Panc1 (cell line): ENCODE measurements around the gene ADCY4. TPM values are rescaled to one million over a fixed set of nuclear protein-coding genes. Genes with fewer than 3 reads are reported as not detected.

Source experiments
- ATAC-seq: fragments of 200-7000 bp; cut with Tn5 transposase; 2 replicates; pipeline ENCODE4 v1.9.1; 2020; ENCODE audit warnings: mild to moderate bottlenecking, moderate library complexity
- BruUV-seq: library from RNA; stranded (reverse); fragments of 400-500 nt; replicated peaks from 2 replicates; lab custom pipeline; 2021; lab: Mats Ljungman, UMichigan
- CTCF ChIA-PET: fragments of 300-600 bp; sonication (Branson Sonifier 250); formaldehyde crosslinking; loops from one replicate; lab custom pipeline; 2022; ENCODE audit warnings: antibody characterized with exemption; lab: Charles Lee
- POLR2A ChIA-PET: fragments of 300-600 bp; sonication (Branson Sonifier 250); formaldehyde crosslinking; loops from one replicate; lab custom pipeline; 2022; ENCODE audit warnings: antibody characterized with exemption; lab: Charles Lee
- DNase-seq: peaks from one replicate; pipeline ENCODE4 v3.0.0-alpha.2; 2010; ENCODE audit warnings: low read depth, low spot score
- H3K27ac ChIP-seq: 2 replicates; pipeline ENCODE4 v1.5.1; 2011; ENCODE audit warnings: mild to moderate bottlenecking, low read length, inconsistent platforms
- H3K27me3 ChIP-seq: fragments of 200-500 bp; sonication (Bioruptor generic); 2 replicates; pipeline ENCODE4 v1.6.0; 2014; ENCODE audit warnings: low read length, inconsistent platforms; ENCODE audit not compliant: control insufficient read depth, insufficient read depth
- H3K36me3 ChIP-seq: fragments of 200-500 bp; sonication (Bioruptor generic); 2 replicates; pipeline ENCODE4 v1.5.1; 2014; ENCODE audit warnings: inconsistent platforms, mild to moderate bottlenecking, low read length, moderate library complexity; ENCODE audit not compliant: control insufficient read depth, insufficient read depth
- H3K4me1 ChIP-seq: 2 replicates; pipeline ENCODE4 v1.5.1; 2011; ENCODE audit warnings: inconsistent platforms, mild to moderate bottlenecking, low read length, moderate library complexity; ENCODE audit not compliant: control insufficient read depth, insufficient read depth
- H3K4me3 ChIP-seq, 2 experiments: 2 replicates each; pipeline ENCODE4 v1.5.1; 2011 to 2012; ENCODE audit warnings: low read depth in 2 of 2, low read length in 2 of 2, mild to moderate bottlenecking in 2 of 2, inconsistent platforms in 1 of 2, moderate library complexity in 1 of 2
- H3K9me3 ChIP-seq: fragments of 200-500 bp; sonication (Bioruptor generic); 2 replicates; pipeline ENCODE4 v1.5.1; 2014; ENCODE audit warnings: low read depth, mild to moderate bottlenecking, inconsistent platforms, low read length, moderate library complexity; ENCODE audit not compliant: control insufficient read depth, insufficient read depth
- CTCF ChIP-seq: fragments of 450-650 bp; IDR thresholded peaks from 2 replicates; pipeline ENCODE4 v1.5.1; 2017; ENCODE audit warnings: mild to moderate bottlenecking
- POLR2AphosphoS5 ChIP-seq: IDR thresholded peaks from 2 replicates; pipeline ENCODE4 v1.6.1; 2012; ENCODE audit warnings: mild to moderate bottlenecking, low read depth, low read length, moderate library complexity
- REST ChIP-seq, 2 experiments: IDR thresholded peaks; 2 replicates each; pipeline ENCODE4 v1.6.1; 2011 to 2012; ENCODE audit warnings: low read depth in 2 of 2, control low read depth in 1 of 2, low read length in 1 of 2, mild to moderate bottlenecking in 1 of 2, moderate library complexity in 1 of 2; ENCODE audit not compliant: insufficient read depth in 1 of 2
- SIN3A ChIP-seq: IDR thresholded peaks from 2 replicates; pipeline ENCODE4 v1.6.1; 2012; ENCODE audit warnings: low read depth, mild to moderate bottlenecking, low read length, moderate library complexity, borderline replicate concordance; ENCODE audit not compliant: insufficient read depth
- TCF7L2 ChIP-seq: IDR thresholded peaks from 2 replicates; pipeline ENCODE4 v1.6.1; 2011; ENCODE audit warnings: mild to moderate bottlenecking, low read depth, low read length, inconsistent platforms
- in situ Hi-C: cut with HindIII; loops from 2 replicates; pipeline ENCODE4 v1.10.0; 2016; ENCODE audit warnings: low sequenced_read_pairs, low pct_unique_long_range_greater_than_20kb
- intact Hi-C: fragments of 100-400 bp; cut with micrococcal nuclease; formaldehyde crosslinking; loops from one replicate; pipeline ENCODE4 v1.10.0; 2022; ENCODE audit not compliant: unreplicated experiment
- total RNA-seq: library from RNA; stranded (reverse); gene quantifications from one replicate; pipeline ENCODE4 v1.2.1, GENCODE V29; 2021; ENCODE audit not compliant: unreplicated experiment

Gene ADCY4
- total RNA-seq, 1 experiment from 2014 or later, result 0.21 TPM

- no TSS peak for BruUV-seq
- in situ Hi-C loops (no loop called here), intact Hi-C loops (loop anchor here (1.0 kb wide), 1 partner anchor 54 kb away; no protein-coding TSS in a partner anchor)
- CTCF ChIA-PET, result interaction anchor here (0.5 to 1.9 kb wide), 4 partner anchors 31 to 1344 kb away, joined by 3 to 8 read pairs (median 4); partner anchors contain the start of gene TINF2
- TF ChIP-seq CTCF (peak; percentile 53), POLR2AphosphoS5 (no peak)
- Histone ChIP-seq H3K27me3 (no peaks in the 10 kb centered on the region), H3K27ac (no peak overlapping the region), H3K4me3 (no peak overlapping the region), H3K4me1 (peaks cover 7% of the 10 kb centered on the region; the same call in 1 of the 2 replicates), H3K36me3 (peaks cover 7% of the 10 kb centered on the region; the same call in 1 of the 2 replicates), H3K9me3 (no peaks in the 10 kb centered on the region)
- POLR2A ChIA-PET, result interaction anchor here (1.1 kb wide), 1 partner anchor 55 kb away, joined by 6 read pairs; the partner anchor contains the start of gene TINF2
- DNase-seq, result no peak
- ATAC-seq, result peak; percentile 40; the same call in 1 of the 2 replicates
These were observed 37.5 kb downstream of the ADCY4 start for GRCh38 chr14:24297190-24297964.

GRCh38 chr14:24296341-24297157 is 38.3 kb downstream of the ADCY4 start:
- ATAC-seq (peak; percentile 68), DNase-seq (peak; percentile 61)
- CTCF ChIA-PET, result interaction anchor here (0.7 to 1.9 kb wide), 2 partner anchors 30 to 54 kb away, joined by 3 to 8 read pairs; partner anchors contain the start of gene TINF2
- intact Hi-C loops, result loop anchor here (1.0 kb wide), 1 partner anchor 53 kb away; no protein-coding TSS in a partner anchor
- Histone ChIP-seq H3K4me3 (no peak overlapping the region), H3K4me1 (peaks cover 7% of the 10 kb centered on the region; the same call in 1 of the 2 replicates), H3K9me3 (no peaks in the 10 kb centered on the region), H3K36me3 (peaks cover 7% of the 10 kb centered on the region; the same call in 1 of the 2 replicates), H3K27me3 (no peaks in the 10 kb centered on the region), H3K27ac (no peak overlapping the region)
- no TSS peak for BruUV-seq
- TF ChIP-seq CTCF (peak; percentile 69), TCF7L2 (no peak), REST (IDR thresholded peaks at IDR 0.05; ENCODE audit: insufficient read depth in 1 of 2, low read depth in 2 of 2, low read length in 1 of 2) (no peak), POLR2AphosphoS5 (no peak), SIN3A (no peak)
- in situ Hi-C loops, result no loop called here
- POLR2A ChIA-PET, result no interaction called here
